Measurements from ENCODE around the gene RNF115. TPM values are rescaled to one million over a fixed set of nuclear protein-coding genes. Genes with fewer than 3 reads are reported as not detected.

The RNF115 gene
- polyA plus RNA-seq, 3 donors = 3.5 to 5.4 (median 5.2) TPM

GRCh38 chr1:145717833-145718232, 106.1 kb downstream of the RNF115 start:
- no peaks in the 10 kb centered on the region for H3K9me3 ChIP-seq (replicated peaks in 1 of 2; ENCODE audit: control insufficient read depth in 1 of 2, insufficient read depth in 1 of 2, low read length in 2 of 2)
- no peaks in the 10 kb centered on the region for H4K20me1 ChIP-seq (ENCODE audit: insufficient read depth, low read length)
- no peak overlapping the region for H3K4me2 ChIP-seq (replicated peaks; ENCODE audit: extremely low read depth, low read length, poor library complexity, severe bottlenecking)
- TF ChIP-seq CTCF (IDR thresholded peaks at IDR 0.05) = no peak
- no peak overlapping the region for H3K4me3 ChIP-seq (replicated peaks in 1 of 3; ENCODE audit: low read depth in 2 of 3, low read length in 3 of 3)
- DNase-seq = no peak
- peaks cover 8 to 9% of the 10 kb centered on the region in 2 donors for H3K4me1 ChIP-seq (ENCODE audit: control insufficient read depth in 1 of 2, insufficient read depth in 2 of 2, low read length in 2 of 2)
- no peak overlapping the region for H3K9ac ChIP-seq (ENCODE audit: insufficient read depth, low read length, poor library complexity, severe bottlenecking)
- H3K27ac ChIP-seq (ENCODE audit: low read depth in 1 of 2, low read length in 2 of 2) = no peak overlapping the region
- H3K27me3 ChIP-seq (ENCODE audit: control insufficient read depth in 2 of 2, insufficient read depth in 2 of 2, low read length in 2 of 2) = peaks cover 2 to 15% of the 10 kb centered on the region in 2 donors
- intact Hi-C loops (cut with micrococcal nuclease) = no loop called here
- no peaks in the 10 kb centered on the region for H3K79me2 ChIP-seq (ENCODE audit: insufficient read depth, low read length)
- H3K36me3 ChIP-seq (replicated peaks in 1 of 2; ENCODE audit: control insufficient read depth in 1 of 2, insufficient read depth in 2 of 2, low read length in 2 of 2) = no peaks in the 10 kb centered on the region
- H3K27me3 Mint-ChIP-seq (ENCODE audit: low read depth in 3 of 3) = peaks cover 19 to 22% (median 21%) of the 10 kb centered on the region in 3 donors
- no peaks in the 10 kb centered on the region for H3K36me3 Mint-ChIP-seq
- WGBS (ENCODE audit: insufficient coverage) = 71% methylated on average over 1 of the region's 1 CpG
- H2AFZ ChIP-seq (ENCODE audit: insufficient read depth, low read depth, low read length, poor library complexity, severe bottlenecking) = no peak overlapping the region
- H3K27ac Mint-ChIP-seq = no peak overlapping the region
- H3K4me3 Mint-ChIP-seq = no peak overlapping the region
- H3K4me1 Mint-ChIP-seq = peaks cover 10% of the 10 kb centered on the region
- H3K9me3 Mint-ChIP-seq = peaks cover 0 to 3% (median 0%) of the 10 kb centered on the region in 7 donors

GRCh38 chr1:145716641-145717345, 107.1 kb downstream of the RNF115 start:
- no peaks in the 10 kb centered on the region for H4K20me1 ChIP-seq (ENCODE audit: insufficient read depth, low read length)
- H3K9me3 Mint-ChIP-seq = peaks cover 0 to 2% (median 0%) of the 10 kb centered on the region in 7 donors
- peaks cover 10% of the 10 kb centered on the region for H3K4me1 Mint-ChIP-seq
- H3K27ac ChIP-seq (ENCODE audit: low read depth in 1 of 2, low read length in 2 of 2) = no peak overlapping the region
- no peaks in the 10 kb centered on the region for H3K79me2 ChIP-seq (ENCODE audit: insufficient read depth, low read length)
- peaks cover 0 to 14% of the 10 kb centered on the region in 2 donors for H3K27me3 ChIP-seq (ENCODE audit: control insufficient read depth in 2 of 2, insufficient read depth in 2 of 2, low read length in 2 of 2)
- no peaks in the 10 kb centered on the region for H3K36me3 Mint-ChIP-seq
- TF ChIP-seq CTCF (IDR thresholded peaks at IDR 0.05) = no peak
- DNase-seq = no peak
- no peak overlapping the region for H3K4me3 ChIP-seq (replicated peaks in 1 of 3; ENCODE audit: low read depth in 2 of 3, low read length in 3 of 3)
- H3K27ac Mint-ChIP-seq = peak overlapping the region in 1 of 7 donors; percentile 84
- intact Hi-C loops (cut with micrococcal nuclease) = no loop called here
- peaks cover 8 to 9% of the 10 kb centered on the region in 2 donors for H3K4me1 ChIP-seq (ENCODE audit: control insufficient read depth in 1 of 2, insufficient read depth in 2 of 2, low read length in 2 of 2)
- H3K4me3 Mint-ChIP-seq = no peak overlapping the region
- no peaks in the 10 kb centered on the region for H3K36me3 ChIP-seq (replicated peaks in 1 of 2; ENCODE audit: control insufficient read depth in 1 of 2, insufficient read depth in 2 of 2, low read length in 2 of 2)
- H3K27me3 Mint-ChIP-seq (ENCODE audit: low read depth in 3 of 3) = peaks cover 15 to 21% (median 19%) of the 10 kb centered on the region in 3 donors
- no peak overlapping the region for H3K9ac ChIP-seq (ENCODE audit: insufficient read depth, low read length, poor library complexity, severe bottlenecking)
- H2AFZ ChIP-seq (ENCODE audit: insufficient read depth, low read depth, low read length, poor library complexity, severe bottlenecking) = peak overlapping the region; percentile 37
- no peaks in the 10 kb centered on the region for H3K9me3 ChIP-seq (replicated peaks in 1 of 2; ENCODE audit: control insufficient read depth in 1 of 2, insufficient read depth in 1 of 2, low read length in 2 of 2)
- WGBS (ENCODE audit: insufficient coverage) = 62% methylated on average over 6 of the region's 10 CpGs
- H3K4me2 ChIP-seq (replicated peaks; ENCODE audit: extremely low read depth, low read length, poor library complexity, severe bottlenecking) = no peak overlapping the region
